MCF 10A (cell line): Measurements from ENCODE around the gene CHCT1. TPM values are rescaled to one million over a fixed set of nuclear protein-coding genes. Genes with fewer than 3 reads are reported as not detected.

Source experiments
- BruUV-seq: library from RNA; stranded (reverse); fragments of 400-500 nt; replicated peaks from 2 replicates; lab custom pipeline; 2021; lab: Mats Ljungman, UMichigan
- CTCF ChIA-PET: fragments of 300-600 bp; sonication (Branson Sonifier 250); formaldehyde crosslinking; extraction: SDS; loops from one replicate; lab custom pipeline; 2021; ENCODE audit warnings: antibody characterized with exemption, inconsistent platforms; lab: Yijun Ruan, JAX
- POLR2A ChIA-PET: fragments of 300-600, 350-650 bp; sonication (Branson Sonifier 250); formaldehyde crosslinking; extraction: SDS; loops from one replicate; lab custom pipeline; 2020; ENCODE audit warnings: antibody characterized with exemption, inconsistent platforms; lab: Yijun Ruan, JAX
- DNase-seq: peaks from one replicate; pipeline ENCODE4 v3.0.0-alpha.2; 2018; ENCODE audit not compliant: unreplicated experiment
- H3K27ac Mint-ChIP-seq: one replicate; pipeline ENCODE4 v1.8.0; 2022; ENCODE audit warnings: mild to moderate bottlenecking, low read depth, mixed read lengths; ENCODE audit not compliant: unreplicated experiment
- H3K27me3 Mint-ChIP-seq: one replicate; pipeline ENCODE4 v1.8.0; 2022; ENCODE audit warnings: mixed read lengths; ENCODE audit not compliant: insufficient read depth, unreplicated experiment
- H3K36me3 Mint-ChIP-seq: one replicate; pipeline ENCODE4 v1.8.0; 2022; ENCODE audit warnings: mild to moderate bottlenecking, moderate library complexity, mixed read lengths; ENCODE audit not compliant: insufficient read depth, unreplicated experiment
- H3K4me1 Mint-ChIP-seq: one replicate; pipeline ENCODE4 v1.8.0; 2022; ENCODE audit warnings: mixed read lengths; ENCODE audit not compliant: insufficient read depth, unreplicated experiment
- H3K4me3 Mint-ChIP-seq: one replicate; pipeline ENCODE4 v1.8.0; 2022; ENCODE audit warnings: mild to moderate bottlenecking, moderate library complexity, mixed read lengths; ENCODE audit not compliant: unreplicated experiment
- H3K9me3 Mint-ChIP-seq: one replicate; pipeline ENCODE4 v1.8.0; 2022; ENCODE audit warnings: mixed read lengths; ENCODE audit not compliant: unreplicated experiment
- intact Hi-C: fragments of 100-400 bp; cut with micrococcal nuclease; formaldehyde crosslinking; loops from 2 replicates; pipeline ENCODE4 v1.14.1; 2022
- total RNA-seq: library from RNA; stranded (reverse); gene quantifications from 2 replicates; pipeline ENCODE4 v1.2.3, GENCODE V29; 2022
- TF ChIP-seq, protein P1 (sequence below): fragments of 200-600 bp; IDR thresholded peaks from one replicate; pipeline ENCODE4 v1.8.0; 2022; ENCODE audit warnings: antibody characterized with exemption, mild to moderate bottlenecking; ENCODE audit not compliant: unreplicated experiment

Gene CHCT1
- total RNA-seq, 1 experiment from 2014 or later: not detected

DNA sequence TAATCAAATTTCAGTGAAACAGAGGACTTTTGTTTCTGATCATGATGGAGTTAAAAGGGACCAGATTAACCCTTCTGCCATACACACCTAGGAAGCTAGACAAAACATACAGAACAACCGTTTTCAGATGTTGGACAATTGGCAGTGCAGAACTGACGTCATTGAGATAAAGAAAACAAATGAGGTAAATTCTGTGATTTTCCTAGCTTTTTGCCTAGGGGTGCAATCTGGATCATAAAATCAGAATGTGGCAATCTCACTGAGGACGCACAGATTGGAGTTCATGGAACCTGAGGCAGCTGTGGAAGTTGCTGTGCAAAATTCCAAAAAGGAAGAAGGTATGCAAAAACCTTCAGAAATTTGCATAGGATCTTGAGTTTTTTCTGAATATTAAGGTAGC is 15.4 kb upstream of the CHCT1 start:
- H3K4me3 Mint-ChIP-seq: no peak overlapping the region
- DNase-seq: no peak
- ChIA-PET POLR2A (no interaction called here), CTCF (interaction anchor here (1.0 to 1.2 kb wide), 2 partner anchors 9 to 265 kb away, joined by 3 to 7 read pairs; no protein-coding TSS in a partner anchor)
- H3K36me3 Mint-ChIP-seq: no peaks in the 10 kb centered on the region
- no peaks in the 10 kb centered on the region for H3K27me3 Mint-ChIP-seq
- no peaks in the 10 kb centered on the region for H3K9me3 Mint-ChIP-seq
- TF ChIP-seq, protein P1, sequence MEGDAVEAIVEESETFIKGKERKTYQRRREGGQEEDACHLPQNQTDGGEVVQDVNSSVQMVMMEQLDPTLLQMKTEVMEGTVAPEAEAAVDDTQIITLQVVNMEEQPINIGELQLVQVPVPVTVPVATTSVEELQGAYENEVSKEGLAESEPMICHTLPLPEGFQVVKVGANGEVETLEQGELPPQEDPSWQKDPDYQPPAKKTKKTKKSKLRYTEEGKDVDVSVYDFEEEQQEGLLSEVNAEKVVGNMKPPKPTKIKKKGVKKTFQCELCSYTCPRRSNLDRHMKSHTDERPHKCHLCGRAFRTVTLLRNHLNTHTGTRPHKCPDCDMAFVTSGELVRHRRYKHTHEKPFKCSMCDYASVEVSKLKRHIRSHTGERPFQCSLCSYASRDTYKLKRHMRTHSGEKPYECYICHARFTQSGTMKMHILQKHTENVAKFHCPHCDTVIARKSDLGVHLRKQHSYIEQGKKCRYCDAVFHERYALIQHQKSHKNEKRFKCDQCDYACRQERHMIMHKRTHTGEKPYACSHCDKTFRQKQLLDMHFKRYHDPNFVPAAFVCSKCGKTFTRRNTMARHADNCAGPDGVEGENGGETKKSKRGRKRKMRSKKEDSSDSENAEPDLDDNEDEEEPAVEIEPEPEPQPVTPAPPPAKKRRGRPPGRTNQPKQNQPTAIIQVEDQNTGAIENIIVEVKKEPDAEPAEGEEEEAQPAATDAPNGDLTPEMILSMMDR: no peak
- H3K4me1 Mint-ChIP-seq: no peaks in the 10 kb centered on the region
- H3K27ac Mint-ChIP-seq: no peak overlapping the region
- intact Hi-C loops: no loop called here
- BruUV-seq: no TSS peak

DNA sequence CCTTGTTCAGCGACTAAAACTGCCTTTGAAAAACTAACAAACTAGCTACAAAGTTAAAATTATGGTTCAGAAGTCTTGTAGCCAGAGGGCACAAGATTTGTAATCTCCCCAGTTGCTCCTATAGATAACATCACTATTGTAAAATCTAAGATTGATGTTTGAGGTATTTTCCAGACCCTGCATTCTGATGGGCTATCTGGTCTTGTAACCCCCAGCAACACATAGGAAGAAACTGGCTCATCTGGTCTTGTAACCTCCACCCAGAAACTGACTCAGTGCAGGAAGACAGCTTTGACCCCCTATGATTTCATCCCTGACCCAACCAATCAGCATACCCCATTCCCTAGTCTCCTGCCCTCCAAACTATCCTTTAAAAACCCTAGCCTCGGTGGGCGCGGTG is 12.3 kb upstream of the CHCT1 start:
- BruUV-seq: no TSS peak
- DNase-seq: no peak
- ChIA-PET POLR2A (interaction anchor here (0.7 to 1.3 kb wide), 2 partner anchors 18 to 30 kb away, joined by 3 to 5 read pairs; partner anchors contain the start of gene USP32), CTCF (interaction anchor here (0.7 kb wide), 1 partner anchor 9 kb away, joined by 3 read pairs; no protein-coding TSS in a partner anchor)
- H3K27ac Mint-ChIP-seq: no peak overlapping the region
- no peaks in the 10 kb centered on the region for H3K9me3 Mint-ChIP-seq
- TF ChIP-seq, protein P1: no peak
- no peaks in the 10 kb centered on the region for H3K4me1 Mint-ChIP-seq
- H3K27me3 Mint-ChIP-seq: no peaks in the 10 kb centered on the region
- intact Hi-C loops: no loop called here
- H3K4me3 Mint-ChIP-seq: no peak overlapping the region
- H3K36me3 Mint-ChIP-seq: no peaks in the 10 kb centered on the region

DNA sequence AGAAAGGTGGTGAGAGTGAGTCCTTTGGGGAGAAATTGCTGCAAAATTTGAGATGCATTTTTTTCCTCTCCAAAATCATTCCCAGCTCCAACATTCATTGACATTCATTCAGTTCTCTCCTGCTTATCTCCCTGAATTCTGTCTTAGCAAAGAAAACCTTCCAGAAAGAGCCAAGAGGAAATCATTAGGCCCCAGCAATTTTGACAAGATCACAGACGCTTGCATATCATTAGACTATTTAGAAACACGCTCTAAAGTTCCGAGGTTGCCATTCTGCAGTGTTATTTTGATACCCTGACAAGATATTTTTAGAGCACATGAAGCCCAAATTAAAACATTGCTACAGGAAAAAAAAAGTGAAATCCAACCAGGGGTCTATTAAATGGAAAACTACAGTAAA is 9.6 kb upstream of the CHCT1 start:
- no peak overlapping the region for H3K4me3 Mint-ChIP-seq
- H3K4me1 Mint-ChIP-seq: no peaks in the 10 kb centered on the region
- H3K27me3 Mint-ChIP-seq: no peaks in the 10 kb centered on the region
- CTCF ChIA-PET: interaction anchor here (0.6 kb wide), 1 partner anchor 1490 kb away, joined by 4 read pairs; no protein-coding TSS in a partner anchor
- H3K36me3 Mint-ChIP-seq: no peaks in the 10 kb centered on the region
- no peak for DNase-seq
- intact Hi-C loops: no loop called here
- no TSS peak for BruUV-seq
- TF ChIP-seq, protein P1: no peak
- H3K27ac Mint-ChIP-seq: no peak overlapping the region
- H3K9me3 Mint-ChIP-seq: no peaks in the 10 kb centered on the region
- POLR2A ChIA-PET: no interaction called here

DNA sequence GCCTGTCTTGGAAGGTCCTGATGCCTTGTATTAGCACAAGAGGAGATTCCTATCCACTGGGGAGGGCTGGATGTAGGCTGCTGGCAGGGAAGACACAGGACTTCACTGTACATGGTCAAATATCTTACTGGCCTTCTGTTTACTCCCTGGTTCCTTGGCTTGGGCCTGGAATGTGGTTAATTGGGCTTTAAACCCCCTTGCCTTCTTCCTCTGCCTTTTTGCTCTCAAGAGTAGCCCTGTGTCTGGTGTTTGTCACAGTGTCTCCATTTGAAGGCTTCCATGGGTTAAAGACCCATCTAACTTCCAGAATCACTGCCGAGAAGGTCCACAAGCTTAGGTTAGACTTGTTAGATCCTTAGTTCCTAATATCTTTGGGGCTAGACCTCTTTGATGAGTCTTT is 7.1 kb upstream of the CHCT1 start:
- DNase-seq: no peak

More for the DNA sequence above, 7.1 kb upstream of the CHCT1 start:
- CTCF ChIA-PET: interaction anchor here (0.6 to 1.3 kb wide), 3 partner anchors 8 to 200 kb away, joined by 3 to 4 read pairs (median 3); no protein-coding TSS in a partner anchor
- H3K27me3 Mint-ChIP-seq: no peaks in the 10 kb centered on the region
- TF ChIP-seq, protein P1: no peak
- H3K36me3 Mint-ChIP-seq: no peaks in the 10 kb centered on the region
- intact Hi-C loops: no loop called here
- H3K27ac Mint-ChIP-seq: no peak overlapping the region
- H3K4me3 Mint-ChIP-seq: no peak overlapping the region
- H3K4me1 Mint-ChIP-seq: no peaks in the 10 kb centered on the region
- POLR2A ChIA-PET: interaction anchor here (0.8 kb wide), 1 partner anchor 274 kb away, joined by 3 read pairs; no protein-coding TSS in a partner anchor
- H3K9me3 Mint-ChIP-seq: no peaks in the 10 kb centered on the region
- no TSS peak for BruUV-seq
